Measurements from ENCODE around the gene PGS1. TPM values are rescaled to one million over a fixed set of nuclear protein-coding genes. Genes with fewer than 3 reads are reported as not detected.

The PGS1 gene
- total and polyA plus RNA-seq, 2 of the 8 experiments (the other 6 are each of a cell fraction or from before 2014, with no cell fraction given), result 46.7 to 60.0 TPM

- Histone ChIP-seq H2BK12ac (ENCODE audit: low read depth, low read length) (peak overlapping the region; percentile 92; the same call in 1 of the 2 replicates), H3K4ac (replicated peaks; ENCODE audit: insufficient read length, low read depth, low read length) (no peak overlapping the region), H3K18ac (ENCODE audit: extremely low read depth, low read length) (no peak overlapping the region), H3K79me1 (ENCODE audit: low read depth, low read length) (peaks cover 3% of the 10 kb centered on the region; the same call in 1 of the 2 replicates), H4K91ac (replicated peaks; ENCODE audit: insufficient read length, low read length) (no peak overlapping the region), H2AK5ac (ENCODE audit: low read depth, low read length) (no peak overlapping the region; the same call in 1 of the 2 replicates), H3K23me2 (ENCODE audit: low read depth, low read length) (peaks cover 6% of the 10 kb centered on the region; the same call in 1 of the 2 replicates), H3K4me3 (ENCODE audit: extremely low read depth in 1 of 4, insufficient read depth in 2 of 4, low read depth in 3 of 4, low read length in 4 of 4) (peak overlapping the region in 1 of 4 experiments; percentile 10; a peak in 1 of 8 replicates), H4K8ac (ENCODE audit: extremely low read depth, insufficient read depth, low read length) (no peak overlapping the region), H3K9ac (replicated peaks in 1 of 4; ENCODE audit: extremely low read depth in 1 of 4, low read depth in 3 of 4, low read length in 3 of 4) (peak overlapping the region in 1 of 4 experiments; percentile 24; a peak in 1 of 7 replicates), H3K4me2 (ENCODE audit: insufficient read depth in 1 of 2, low read depth in 2 of 2, low read length in 2 of 2) (peak overlapping the region; percentile 51 to 71), H4K5ac (ENCODE audit: insufficient read length, low read depth, low read length) (peak overlapping the region; percentile 31), H2BK120ac (replicated peaks; ENCODE audit: low read depth, low read length) (peak overlapping the region; percentile 61), H2BK5ac (ENCODE audit: low read depth, low read length) (peak overlapping the region; percentile 98), H2AFZ (ENCODE audit: low read length) (no peak overlapping the region), H3K36me3 (ENCODE audit: control insufficient read depth in 2 of 4, insufficient read depth in 4 of 4, low read length in 3 of 4) (no peaks in the 10 kb centered on the region), H3K23ac (ENCODE audit: insufficient read length) (no peak overlapping the region), H2BK15ac (ENCODE audit: low read length) (no peak overlapping the region), H3K27me3 (replicated peaks in 1 of 4; ENCODE audit: control insufficient read depth in 3 of 4, extremely low read depth in 1 of 4, insufficient read depth in 3 of 4, low read length in 3 of 4) (no peaks in the 10 kb centered on the region), H3K56ac (replicated peaks; ENCODE audit: insufficient read length, low read depth, low read length) (no peak overlapping the region), H4K20me1 (replicated peaks in 1 of 2; ENCODE audit: control insufficient read depth in 1 of 2, insufficient read depth in 2 of 2, low read length in 2 of 2) (peaks cover 0 to 4% of the 10 kb centered on the region in 2 experiments), H3K9me3 (ENCODE audit: insufficient read depth in 2 of 2, low read depth in 1 of 2, low read length in 1 of 2) (no peaks in the 10 kb centered on the region), H3K14ac (ENCODE audit: insufficient read length) (no peak overlapping the region), H2BK20ac (ENCODE audit: low read length) (0 out of 2 replicates have a peak overlapping the region, but pooled peaks have one; percentile 23), H3K4me1 (replicated peaks in 1 of 4; ENCODE audit: control insufficient read depth in 3 of 4, insufficient read depth in 4 of 4, low read length in 3 of 4) (peaks cover 28 to 44% (median 30%) of the 10 kb centered on the region in 4 experiments), H3K27ac (ENCODE audit: low read depth, low read length) (peak overlapping the region; percentile 95; the same call in 1 of the 2 replicates), H3K79me2 (ENCODE audit: control insufficient read depth in 1 of 2, insufficient read depth in 2 of 2, low read length in 2 of 2) (peaks cover 4 to 6% of the 10 kb centered on the region in 2 experiments)
- ChIA-PET CTCF (ENCODE audit: partially characterized antibody) (interaction anchor here (0.7 to 20.5 kb wide), 4 partner anchors 17 to 48 kb away, joined by 3 to 257 read pairs (median 4); no protein-coding TSS in a partner anchor), POLR2A (ENCODE audit: partially characterized antibody) (interaction anchor here (1.0 to 1.3 kb wide), 3 partner anchors 18 to 60 kb away, joined by 3 to 4 read pairs (median 3); no protein-coding TSS in a partner anchor)
- DNase-seq (ENCODE audit: low read depth in 1 of 2, low spot score in 2 of 2) (no peak), FAIRE-seq (no peak)
- 23% methylated on average over 6 of the region's 6 CpGs; no CpG with 5 or more reads in 1 of the 2 experiments for WGBS, 2 experiments (ENCODE audit: extremely low coverage in 1 of 2, insufficient coverage in 1 of 2, insufficient read length in 1 of 2, insufficient replicate concordance in 2 of 2, low coverage in 1 of 2, low lambda C conversion rate in 2 of 2, missing lambda C conversion rate in 1 of 2)
- TF ChIP-seq POLR2AphosphoS5 (IDR thresholded peaks at IDR 0.05; ENCODE audit: low read depth, low read length) (no peak), SIX5 (IDR thresholded peaks at IDR 0.05; ENCODE audit: low read depth, low read length) (no peak), TBP (IDR thresholded peaks at IDR 0.05; ENCODE audit: low read depth, low read length) (no peak)
Measured at GRCh38 chr17:78374189-78374588, 4.3 kb upstream of the PGS1 start.
